OCI-LY7 (cell line): Measurements from ENCODE around the gene MSRB3. TPM values are rescaled to one million over a fixed set of nuclear protein-coding genes. Genes with fewer than 3 reads are reported as not detected.

ENCODE experiments used
- BruUV-seq: library from RNA; stranded (reverse); fragments of 400-500 nt; replicated peaks from 2 replicates; lab custom pipeline; 2021; lab: Mats Ljungman, UMichigan
- CTCF ChIA-PET: fragments of 300-600 bp; sonication (Branson Sonifier 250); formaldehyde crosslinking; loops from one replicate; lab custom pipeline; 2022; ENCODE audit warnings: antibody characterized with exemption; ENCODE audit not compliant: unreplicated experiment; lab: Charles Lee
- POLR2A ChIA-PET: fragments of 300-600 bp; sonication (Branson Sonifier 250); formaldehyde crosslinking; loops from one replicate; lab custom pipeline; 2022; ENCODE audit warnings: antibody characterized with exemption; lab: Charles Lee
- DNase-seq: peaks from one replicate; pipeline ENCODE4 v3.0.0-alpha.2; 2015; ENCODE audit warnings: low spot score
- H2AFZ ChIP-seq: fragments of 200-600 bp; sonication (generic), shearing (Covaris generic); 2 replicates; pipeline ENCODE4 v1.6.1; 2014; ENCODE audit warnings: mild to moderate bottlenecking, antibody characterized with exemption, low read length, moderate library complexity
- H3K27ac ChIP-seq: fragments of 200-600 bp; sonication (generic); 2 replicates; pipeline ENCODE4 v1.5.1; 2014; ENCODE audit warnings: mixed run types, low read depth, mild to moderate bottlenecking, moderate library complexity, low read length, inconsistent platforms; ENCODE audit not compliant: poor library complexity, severe bottlenecking
- H3K36me3 ChIP-seq: fragments of 200-600 bp; sonication (generic); 2 replicates; pipeline ENCODE4 v1.6.1; 2014; ENCODE audit warnings: mild to moderate bottlenecking, antibody characterized with exemption, low read length, moderate library complexity, mixed read lengths; ENCODE audit not compliant: insufficient read depth
- H3K4me1 ChIP-seq: fragments of 200-600 bp; sonication (generic); 2 replicates; pipeline ENCODE4 v1.5.1; 2014; ENCODE audit warnings: mild to moderate bottlenecking, low read length; ENCODE audit not compliant: insufficient read depth, poor library complexity, severe bottlenecking
- H3K4me2 ChIP-seq: fragments of 200-600 bp; sonication (generic); 2 replicates; pipeline ENCODE4 v1.6.1; 2014; ENCODE audit warnings: mild to moderate bottlenecking, low read length
- H3K4me3 ChIP-seq: fragments of 200-600 bp; sonication (generic); 2 replicates; pipeline ENCODE4 v1.5.1; 2014; ENCODE audit warnings: mild to moderate bottlenecking, low read depth, low read length; ENCODE audit not compliant: poor library complexity, severe bottlenecking
- H3K79me2 ChIP-seq: fragments of 200-600 bp; sonication (generic); 2 replicates; pipeline ENCODE4 v1.6.1; 2016; ENCODE audit warnings: low read depth, mild to moderate bottlenecking, low read length, moderate library complexity, mixed read lengths; ENCODE audit not compliant: insufficient read depth
- H3K9me2 ChIP-seq: fragments of 200-600 bp; sonication (generic); 2 replicates; pipeline ENCODE4 v1.6.1; 2016; ENCODE audit warnings: mild to moderate bottlenecking, low read length, mixed read lengths; ENCODE audit not compliant: insufficient read depth
- H3K9me3 ChIP-seq: fragments of 200-600 bp; sonication (generic); 2 replicates; pipeline ENCODE4 v1.6.1; 2014; ENCODE audit warnings: mild to moderate bottlenecking, mixed run types, low read length, mixed read lengths
- H4K20me1 ChIP-seq: fragments of 200-600 bp; sonication (generic); 2 replicates; pipeline ENCODE4 v1.6.1; 2014; ENCODE audit warnings: mild to moderate bottlenecking, antibody characterized with exemption, low read length, moderate library complexity, mixed read lengths; ENCODE audit not compliant: insufficient read depth
- EZH2phosphoT487 ChIP-seq: fragments of 200-600 bp; sonication (generic); IDR thresholded peaks from 2 replicates; pipeline ENCODE4 v1.6.1; 2018; ENCODE audit warnings: low read depth, borderline replicate concordance, mild to moderate bottlenecking, mixed run types, antibody characterized with exemption, low read length, moderate library complexity, mixed read lengths
- intact Hi-C: fragments of 100-400 bp; cut with micrococcal nuclease; formaldehyde crosslinking; loops from one replicate; pipeline ENCODE4 v1.10.0; 2022; ENCODE audit not compliant: unreplicated experiment
- total RNA-seq, 2 experiments: library from RNA; depleted of rRNA in 1 of 2; stranded (reverse); fragments of >200 nt in 1 of 2; shearing (Covaris generic) in 1 of 2; gene quantifications; 2 replicates each; pipeline ENCODE4 v1.2.3, GENCODE V29; 2014 to 2022
- TF ChIP-seq, protein P1 (sequence below): fragments of 200-600 bp; sonication (generic); conservative IDR thresholded peaks from 2 replicates; pipeline ENCODE4 v1.5.1; 2014; ENCODE audit warnings: mild to moderate bottlenecking, antibody characterized with exemption, low read length, moderate library complexity, mixed read lengths

The MSRB3 gene
- total RNA-seq, 2 experiments from 2014 or later, result not detected

DNA sequence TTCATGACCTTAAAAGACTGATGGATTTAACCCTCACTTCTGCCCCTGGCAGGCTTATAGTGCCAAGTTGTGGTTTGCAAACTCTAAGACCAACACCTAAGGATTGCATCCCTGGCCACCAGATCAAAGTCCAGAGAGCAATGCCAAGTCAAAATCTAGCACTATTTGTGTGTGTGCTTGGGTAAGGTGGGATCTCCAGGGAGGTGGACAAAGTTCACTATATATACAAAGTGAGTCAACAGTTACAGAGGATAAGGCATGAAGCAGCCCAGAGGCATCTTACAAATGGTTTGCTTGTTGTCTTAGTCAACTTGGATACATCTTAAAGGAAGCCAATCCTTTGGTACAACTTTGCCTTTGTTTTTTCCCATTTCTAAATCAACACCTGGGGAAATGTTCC is 137.3 kb downstream of the MSRB3 start:
- Histone ChIP-seq H3K9me2 (no peaks in the 10 kb centered on the region), H3K4me2 (no peak overlapping the region), H3K36me3 (no peaks in the 10 kb centered on the region), H2AFZ (no peak overlapping the region), H3K27ac (no peak overlapping the region), H3K4me1 (no peaks in the 10 kb centered on the region), H4K20me1 (no peaks in the 10 kb centered on the region), H3K4me3 (no peak overlapping the region), H3K9me3 (no peaks in the 10 kb centered on the region), H3K79me2 (no peaks in the 10 kb centered on the region)
- BruUV-seq, result no TSS peak
- DNase-seq, result no peak
- POLR2A ChIA-PET, result no interaction called here
- intact Hi-C loops, result no loop called here
- CTCF ChIA-PET, result no interaction called here
- TF ChIP-seq, protein P1, sequence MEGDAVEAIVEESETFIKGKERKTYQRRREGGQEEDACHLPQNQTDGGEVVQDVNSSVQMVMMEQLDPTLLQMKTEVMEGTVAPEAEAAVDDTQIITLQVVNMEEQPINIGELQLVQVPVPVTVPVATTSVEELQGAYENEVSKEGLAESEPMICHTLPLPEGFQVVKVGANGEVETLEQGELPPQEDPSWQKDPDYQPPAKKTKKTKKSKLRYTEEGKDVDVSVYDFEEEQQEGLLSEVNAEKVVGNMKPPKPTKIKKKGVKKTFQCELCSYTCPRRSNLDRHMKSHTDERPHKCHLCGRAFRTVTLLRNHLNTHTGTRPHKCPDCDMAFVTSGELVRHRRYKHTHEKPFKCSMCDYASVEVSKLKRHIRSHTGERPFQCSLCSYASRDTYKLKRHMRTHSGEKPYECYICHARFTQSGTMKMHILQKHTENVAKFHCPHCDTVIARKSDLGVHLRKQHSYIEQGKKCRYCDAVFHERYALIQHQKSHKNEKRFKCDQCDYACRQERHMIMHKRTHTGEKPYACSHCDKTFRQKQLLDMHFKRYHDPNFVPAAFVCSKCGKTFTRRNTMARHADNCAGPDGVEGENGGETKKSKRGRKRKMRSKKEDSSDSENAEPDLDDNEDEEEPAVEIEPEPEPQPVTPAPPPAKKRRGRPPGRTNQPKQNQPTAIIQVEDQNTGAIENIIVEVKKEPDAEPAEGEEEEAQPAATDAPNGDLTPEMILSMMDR, result no peak
- no peak for TF ChIP-seq EZH2phosphoT487

DNA sequence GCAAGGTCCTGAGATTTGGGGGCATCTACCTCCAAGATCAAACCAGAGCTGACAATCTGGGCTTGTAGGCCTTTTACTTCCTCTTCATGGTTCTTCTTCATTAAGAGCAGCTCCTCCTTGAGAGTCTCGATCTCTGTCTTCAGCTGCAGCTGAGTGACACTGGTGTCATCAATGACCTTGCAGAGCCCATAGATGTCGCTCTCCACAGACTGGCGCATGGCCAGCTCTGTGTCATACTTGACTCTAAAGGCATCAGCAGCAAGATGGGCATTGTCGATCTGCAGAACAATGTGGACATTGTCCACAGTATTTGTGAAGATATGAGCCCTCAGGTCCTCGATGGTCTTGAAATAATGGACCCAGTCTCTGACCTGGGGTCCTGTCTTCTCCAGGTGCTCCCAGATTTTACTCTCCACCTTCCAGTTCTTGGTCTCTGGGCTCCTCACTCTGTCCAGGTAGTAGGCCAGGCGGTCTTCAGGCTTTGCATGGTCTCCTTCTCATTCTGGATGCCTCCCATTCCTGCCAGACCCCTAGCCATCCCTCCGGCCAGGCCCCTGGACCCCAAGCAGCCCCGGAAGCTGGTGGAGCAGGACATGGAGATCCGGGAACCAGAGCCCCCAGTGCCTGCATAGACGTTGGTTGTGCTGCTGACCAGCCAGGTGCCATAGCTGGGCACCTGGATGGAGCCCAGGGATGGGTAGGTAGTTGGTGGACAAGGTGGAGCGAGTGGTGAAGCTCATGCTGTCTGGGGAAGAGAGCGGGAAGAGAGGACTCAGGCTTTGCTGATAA is 141.0 kb downstream of the MSRB3 start:
- H4K20me1 ChIP-seq, result no peaks in the 10 kb centered on the region
- no peak overlapping the region for H2AFZ ChIP-seq
- H3K79me2 ChIP-seq, result no peaks in the 10 kb centered on the region
- ChIA-PET POLR2A (no interaction called here), CTCF (no interaction called here)
- no peak for DNase-seq
- no peak overlapping the region for H3K4me2 ChIP-seq
- H3K4me3 ChIP-seq, result no peak overlapping the region
- H3K36me3 ChIP-seq, result no peaks in the 10 kb centered on the region
- intact Hi-C loops, result no loop called here
- H3K9me2 ChIP-seq, result no peaks in the 10 kb centered on the region
- TF ChIP-seq, protein P1, result no peak
- no peak for TF ChIP-seq EZH2phosphoT487
- no peak overlapping the region for H3K27ac ChIP-seq
- H3K4me1 ChIP-seq, result no peaks in the 10 kb centered on the region
- H3K9me3 ChIP-seq, result no peaks in the 10 kb centered on the region
- no TSS peak for BruUV-seq

DNA sequence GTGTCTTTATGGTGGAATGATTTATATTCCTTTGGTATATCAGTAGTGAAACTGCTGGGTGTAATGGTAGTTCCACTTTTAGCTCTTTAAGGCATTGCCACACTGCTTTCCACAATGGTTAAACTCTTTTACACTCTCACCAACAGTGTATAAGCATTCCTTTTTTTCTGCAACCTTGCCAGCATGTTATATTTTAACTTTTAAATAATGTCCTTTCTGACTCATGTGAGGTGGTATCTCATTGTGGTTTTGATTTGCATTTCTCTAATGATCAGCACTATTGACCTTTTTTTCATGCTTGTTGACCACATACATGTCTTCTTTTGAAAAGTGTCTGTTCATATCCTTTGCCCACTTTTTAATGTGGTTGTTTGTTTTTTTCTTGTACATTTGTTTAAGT is 142.5 kb downstream of the MSRB3 start:
- ChIA-PET CTCF (no interaction called here), POLR2A (no interaction called here)
- Histone ChIP-seq H2AFZ (no peak overlapping the region), H4K20me1 (no peaks in the 10 kb centered on the region), H3K4me2 (no peak overlapping the region), H3K4me3 (no peak overlapping the region), H3K36me3 (no peaks in the 10 kb centered on the region), H3K9me3 (no peaks in the 10 kb centered on the region), H3K79me2 (no peaks in the 10 kb centered on the region), H3K27ac (no peak overlapping the region), H3K4me1 (no peaks in the 10 kb centered on the region), H3K9me2 (no peaks in the 10 kb centered on the region)
- intact Hi-C loops, result no loop called here
- DNase-seq, result no peak
- TF ChIP-seq, protein P1, result no peak
- no TSS peak for BruUV-seq
